Endothelial cell of umbilical vein (primary cell): Measurements from ENCODE around the gene STPG3. TPM values are rescaled to one million over a fixed set of nuclear protein-coding genes. Genes with fewer than 3 reads are reported as not detected.

ENCODE experiments used
- BruUV-seq: library from RNA; stranded (reverse); fragments of 400-500 nt; replicated peaks from 2 replicates; lab custom pipeline; 2021; lab: Mats Ljungman, UMichigan
- CTCF ChIA-PET: fragments of 300-600, 350-600 bp; sonication (Branson Sonifier 250); formaldehyde crosslinking; loops from one replicate; lab custom pipeline; 2021; ENCODE audit warnings: antibody characterized with exemption, inconsistent platforms; lab: Charles Lee
- POLR2A ChIA-PET: fragments of 300-600, 350-600 bp; sonication (Branson Sonifier 250); formaldehyde crosslinking; loops from one replicate; lab custom pipeline; 2021; ENCODE audit warnings: antibody characterized with exemption, inconsistent platforms; lab: Charles Lee
- DNase-seq: peaks from one replicate; pipeline ENCODE4 v3.0.0-alpha.2; 2011; ENCODE audit warnings: low read depth, low spot score
- FAIRE-seq: peaks from 2 replicates; lab custom pipeline; 2011; peaks lifted over from hg19 to GRCh38; lab: Jason Lieb, UNC
- H2AFZ ChIP-seq: 2 replicates; pipeline ENCODE4 v1.6.0; 2012; ENCODE audit warnings: low read depth, low read length, control low read depth, inconsistent platforms
- H3K27ac ChIP-seq: 2 replicates; pipeline ENCODE4 v1.5.1; 2011; ENCODE audit warnings: low read depth, mild to moderate bottlenecking, control low read depth, low read length, moderate library complexity; ENCODE audit not compliant: insufficient read depth
- H3K27me3 ChIP-seq, 2 experiments: 2 replicates each; pipeline versions ENCODE4 v1.6.0 to v1.6.1; 2011; ENCODE audit warnings: low read length in 2 of 2, mixed read lengths in 1 of 2; ENCODE audit not compliant: control insufficient read depth in 2 of 2, insufficient read depth in 2 of 2
- H3K36me3 ChIP-seq, 2 experiments: 2 replicates in 1 of 2; 3 replicates in 1 of 2; pipeline ENCODE4 v1.5.1; 2011; ENCODE audit warnings: low read length in 2 of 2, mild to moderate bottlenecking in 1 of 2, moderate library complexity in 1 of 2; ENCODE audit not compliant: control insufficient read depth in 2 of 2, insufficient read depth in 2 of 2; ENCODE audit errors: extremely low read depth in 1 of 2
- H3K4me1 ChIP-seq: 3 replicates; pipeline ENCODE4 v1.5.1; 2011; ENCODE audit warnings: mild to moderate bottlenecking, low read length; ENCODE audit not compliant: control insufficient read depth, insufficient read depth; ENCODE audit errors: extremely low read depth
- H3K4me2 ChIP-seq: 2 replicates; pipeline ENCODE4 v1.6.1; 2011; ENCODE audit warnings: low read length, control low read depth, mixed read lengths; ENCODE audit not compliant: insufficient read depth
- H3K4me3 ChIP-seq, 3 experiments: fragments of 200-600 bp in 1 of 3; sonication (generic), shearing (Covaris generic) in 1 of 3; replicated peaks in 1 of 3; 2 replicates each; pipeline ENCODE4 v1.5.1; 2011 to 2016; ENCODE audit warnings: control low read depth in 3 of 3, low read length in 3 of 3, mild to moderate bottlenecking in 2 of 3, inconsistent platforms in 1 of 3, low read depth in 1 of 3, moderate library complexity in 1 of 3; ENCODE audit not compliant: insufficient read depth in 1 of 3
- H3K79me2 ChIP-seq: 2 replicates; pipeline ENCODE4 v1.6.0; 2012; ENCODE audit warnings: low read length, inconsistent platforms; ENCODE audit not compliant: control insufficient read depth, insufficient read depth
- H3K9ac ChIP-seq: replicated peaks from 2 replicates; pipeline ENCODE3; 2011; ENCODE audit warnings: low read length, control low read depth; ENCODE audit not compliant: insufficient read depth; ENCODE audit errors: extremely low read depth
- H3K9me1 ChIP-seq: replicated peaks from 3 replicates; pipeline ENCODE4 v1.6.0; 2011; ENCODE audit warnings: mild to moderate bottlenecking, low read length; ENCODE audit not compliant: control insufficient read depth, insufficient read depth; ENCODE audit errors: extremely low read depth
- H3K9me3 ChIP-seq: replicated peaks from 2 replicates; pipeline ENCODE4 v1.5.1; 2012; ENCODE audit warnings: low read length, inconsistent platforms; ENCODE audit not compliant: control insufficient read depth, insufficient read depth
- H4K20me1 ChIP-seq: replicated peaks from 2 replicates; pipeline ENCODE3; 2011; ENCODE audit warnings: mild to moderate bottlenecking, low read length; ENCODE audit not compliant: control insufficient read depth, insufficient read depth; ENCODE audit errors: extremely low read depth
- CTCF ChIP-seq, 2 donors: IDR thresholded peaks; 1 replicate in 1 of 2; 2 replicates in 1 of 2; pipeline ENCODE4 v1.5.1; 2011; ENCODE audit warnings: low read length in 2 of 2, mild to moderate bottlenecking in 2 of 2, moderate library complexity in 2 of 2, control low read depth in 1 of 2, inconsistent platforms in 1 of 2, low read depth in 1 of 2; ENCODE audit not compliant: insufficient read depth in 1 of 2; ENCODE audit errors: extremely low read depth in 1 of 2
- EZH2 ChIP-seq: IDR thresholded peaks from 2 replicates; pipeline ENCODE4 v1.6.1; 2012; ENCODE audit warnings: borderline replicate concordance, low read depth, mild to moderate bottlenecking, moderate library complexity, low read length, inconsistent platforms; ENCODE audit not compliant: severe bottlenecking
- FOS ChIP-seq: IDR thresholded peaks from 2 replicates; pipeline ENCODE4 v1.6.1; 2011; ENCODE audit warnings: mild to moderate bottlenecking, low read length, moderate library complexity, borderline replicate concordance; ENCODE audit not compliant: insufficient read depth
- GATA2 ChIP-seq: IDR thresholded peaks from 2 replicates; pipeline ENCODE4 v1.7.0; 2011; ENCODE audit warnings: low read depth, mild to moderate bottlenecking, moderate library complexity, mixed read lengths, low read length; ENCODE audit not compliant: insufficient read length, insufficient read depth
- JUN ChIP-seq: IDR thresholded peaks from 2 replicates; pipeline ENCODE4 v1.6.1; 2011; ENCODE audit warnings: borderline replicate concordance, low read depth; ENCODE audit not compliant: insufficient read length, insufficient read depth
- MYC ChIP-seq: IDR thresholded peaks from one replicate; pipeline ENCODE4 v1.6.1; 2011; ENCODE audit warnings: mild to moderate bottlenecking, low read depth, low read length
- POLR2A ChIP-seq: IDR thresholded peaks from 2 replicates; pipeline ENCODE4 v1.6.1; 2012; ENCODE audit warnings: low read depth, mild to moderate bottlenecking, control low read depth, low read length
- POLR2AphosphoS5 ChIP-seq: IDR thresholded peaks from 2 replicates; pipeline ENCODE4 v1.6.1; 2012; ENCODE audit warnings: low read depth, mild to moderate bottlenecking, control low read depth, low read length, moderate library complexity; ENCODE audit not compliant: insufficient read depth
- dilution Hi-C: fragments of 300-500 bp; cut with MboI; formaldehyde crosslinking; loops from one replicate; pipeline ENCODE4 v1.15.0; 2019; ENCODE audit warnings: low sequenced_read_pairs; ENCODE audit not compliant: extremely low pct_ligation_motif_present
- intact Hi-C: fragments of 100-400 bp; cut with micrococcal nuclease; formaldehyde crosslinking; loops from one replicate; pipeline ENCODE4 v1.10.0; 2022
- polyA plus RNA-seq, 4 experiments: library from polyadenylated mRNA; depleted of rRNA in 3 of 4; stranded (reverse) in 3 of 4; unstranded in 1 of 4; fragments of >200 nt; gene quantifications; 2 replicates each; pipeline versions ENCODE4 v1.2.1 to v1.2.3, GENCODE V29; 2011 to 2012; ENCODE audit warnings: missing spikeins in 1 of 4
- total RNA-seq: library from RNA; stranded (reverse); gene quantifications from 2 replicates; pipeline ENCODE4 v1.2.3, GENCODE V29; 2021

STPG3 gene
- total and polyA plus RNA-seq, 2 donors (not counting 3 experiments of a cell fraction or from before 2014, with no cell fraction given), result not detected

- H2AFZ ChIP-seq, result no peak overlapping the region
- TF ChIP-seq EZH2 (no peak), CTCF (IDR thresholded peaks at IDR 0.05; ENCODE audit: extremely low read depth in 1 of 2, insufficient read depth in 1 of 2, low read depth in 1 of 2, low read length in 2 of 2) (no peak)
- H3K4me2 ChIP-seq, result no peak overlapping the region
- peaks cover 5% of the 10 kb centered on the region for H3K4me1 ChIP-seq
- no peak overlapping the region for H3K9ac ChIP-seq
- dilution Hi-C loops, result no loop called here
- POLR2A ChIA-PET, result interaction anchor here (2.6 kb wide), 1 partner anchor 12 kb away, joined by 6 read pairs; the partner anchor contains the start of gene TUBB4B
- BruUV-seq, result no TSS peak
- no peaks in the 10 kb centered on the region for H3K27me3 ChIP-seq
- no peaks in the 10 kb centered on the region for H4K20me1 ChIP-seq
- intact Hi-C loops, result no loop called here
- no peaks in the 10 kb centered on the region for H3K9me3 ChIP-seq
- no peak overlapping the region for H3K27ac ChIP-seq
- DNase-seq, result no peak
- H3K9me1 ChIP-seq, result no peaks in the 10 kb centered on the region
- no peak for FAIRE-seq
- H3K79me2 ChIP-seq, result no peaks in the 10 kb centered on the region
- CTCF ChIA-PET, result interaction anchor here (1.4 to 3.6 kb wide), 4 partner anchors 24 to 182 kb away, joined by 5 to 42 read pairs (median 13); partner anchors contain the start of genes DPP7 and NPDC1
- H3K4me3 ChIP-seq, result no peak overlapping the region
- no peaks in the 10 kb centered on the region for H3K36me3 ChIP-seq
These were observed 22.5 kb upstream of the STPG3 start for GRCh38 chr9:137228506-137228967.

GRCh38 chr9:137228968-137229896, 21.9 kb upstream of the STPG3 start:
- FAIRE-seq (no peak), DNase-seq (no peak)
- dilution Hi-C loops, result no loop called here
- Histone ChIP-seq H3K4me2 (no peak overlapping the region), H3K27me3 (no peaks in the 10 kb centered on the region), H4K20me1 (no peaks in the 10 kb centered on the region), H3K36me3 (no peaks in the 10 kb centered on the region), H3K27ac (no peak overlapping the region), H3K9me1 (no peaks in the 10 kb centered on the region), H3K4me1 (no peaks in the 10 kb centered on the region), H3K9me3 (no peaks in the 10 kb centered on the region), H3K79me2 (no peaks in the 10 kb centered on the region), H2AFZ (no peak overlapping the region), H3K4me3 (no peak overlapping the region), H3K9ac (no peak overlapping the region)
- BruUV-seq, result no TSS peak
- POLR2A ChIA-PET, result interaction anchor here (2.6 kb wide), 1 partner anchor 12 kb away, joined by 6 read pairs; the partner anchor contains the start of gene TUBB4B
- CTCF ChIA-PET, result no interaction called here
- intact Hi-C loops, result no loop called here
- TF ChIP-seq MYC (no peak), JUN (no peak), CTCF (IDR thresholded peaks at IDR 0.05; ENCODE audit: extremely low read depth in 1 of 2, insufficient read depth in 1 of 2, low read depth in 1 of 2, low read length in 2 of 2) (no peak), GATA2 (no peak), FOS (no peak), POLR2A (no peak), POLR2AphosphoS5 (no peak)
